Dendritic cell treated with granulocyte-macrophage colony-stimulating factor and Interleukin-4, amounts not matched to agents 40 ng/mL and 50 ng/mL, for 4 days (primary cell): Measurements from ENCODE around the gene PODXL.
"Not testable (repeated sequence)": the region's sequence is repeated elsewhere in the genome, so short reads cannot be mapped to it uniquely, and the experiment has no call there.

ENCODE experiments used
- H3K27ac Mint-ChIP-seq: one replicate; pipeline ENCODE4 v1.8.0; 2022; ENCODE audit warnings: mild to moderate bottlenecking, mixed read lengths
- H3K27me3 Mint-ChIP-seq: one replicate; pipeline ENCODE4 v1.8.0; 2022; ENCODE audit warnings: mild to moderate bottlenecking, mixed read lengths
- H3K36me3 Mint-ChIP-seq: one replicate; pipeline ENCODE4 v1.8.0; 2022; ENCODE audit warnings: low read depth, mixed read lengths
- H3K4me1 Mint-ChIP-seq: one replicate; pipeline ENCODE4 v1.8.0; 2022; ENCODE audit warnings: low read depth, mixed read lengths
- H3K4me3 Mint-ChIP-seq: one replicate; pipeline ENCODE4 v1.8.0; 2022; ENCODE audit warnings: mild to moderate bottlenecking, moderate library complexity, mixed read lengths
- H3K9me3 Mint-ChIP-seq: one replicate; pipeline ENCODE4 v1.8.0; 2022; ENCODE audit warnings: mixed read lengths
- intact Hi-C: fragments of 100-400 bp; cut with micrococcal nuclease; formaldehyde crosslinking; loops from one replicate; pipeline ENCODE4 v1.15.0; 2022

Gene PODXL

GRCh38 chr7:131493081-131493480 is 63.3 kb downstream of the PODXL start:
- Mint-ChIP-seq H3K4me1 (no peaks in the 10 kb centered on the region), H3K27ac (no peak overlapping the region), H3K9me3 (no peaks in the 10 kb centered on the region), H3K36me3 (peaks cover 37% of the 10 kb centered on the region), H3K4me3 (no peak overlapping the region), H3K27me3 (no peaks in the 10 kb centered on the region)
- intact Hi-C loops: no loop called here

GRCh38 chr7:131489881-131490280 is 66.5 kb downstream of the PODXL start:
- H3K4me3 Mint-ChIP-seq: no peak overlapping the region
- H3K4me1 Mint-ChIP-seq: no peaks in the 10 kb centered on the region
- H3K27me3 Mint-ChIP-seq: no peaks in the 10 kb centered on the region
- intact Hi-C loops: no loop called here
- no peaks in the 10 kb centered on the region for H3K9me3 Mint-ChIP-seq
- H3K27ac Mint-ChIP-seq: no peak overlapping the region
- peaks cover 45% of the 10 kb centered on the region for H3K36me3 Mint-ChIP-seq

DNA sequence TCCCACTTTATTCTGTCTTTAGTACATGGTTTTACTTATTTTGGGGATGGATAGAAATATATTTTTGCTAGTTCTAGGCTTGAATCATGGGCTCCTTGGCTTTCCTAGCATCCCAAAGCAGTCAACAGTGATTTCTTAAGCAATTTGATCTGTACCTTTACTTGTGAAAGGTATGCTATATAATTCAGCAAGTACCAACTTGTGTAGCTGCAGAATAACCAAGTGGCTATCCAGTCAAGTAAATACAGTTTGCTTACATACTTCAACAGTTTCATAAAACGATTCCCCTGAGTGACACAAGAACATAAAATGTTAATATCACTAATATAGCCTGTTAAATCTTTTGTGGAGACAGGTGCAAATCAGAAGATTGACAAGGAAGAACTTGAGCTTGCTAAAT is 67.2 kb downstream of the PODXL start:
- H3K36me3 Mint-ChIP-seq: peaks cover 51% of the 10 kb centered on the region

GRCh38 chr7:131488361-131488760 is 68.1 kb downstream of the PODXL start:
- intact Hi-C loops: no loop called here
- H3K4me3 Mint-ChIP-seq: no peak overlapping the region
- H3K9me3 Mint-ChIP-seq: no peaks in the 10 kb centered on the region
- no peaks in the 10 kb centered on the region for H3K27me3 Mint-ChIP-seq
- peaks cover 50% of the 10 kb centered on the region for H3K36me3 Mint-ChIP-seq
- H3K27ac Mint-ChIP-seq: no peak overlapping the region
- H3K4me1 Mint-ChIP-seq: no peaks in the 10 kb centered on the region

More for the DNA sequence above, 67.2 kb downstream of the PODXL start:
- intact Hi-C loops: no loop called here
- Mint-ChIP-seq H3K27me3 (no peaks in the 10 kb centered on the region), H3K4me3 (no peak overlapping the region), H3K4me1 (no peaks in the 10 kb centered on the region), H3K9me3 (no peaks in the 10 kb centered on the region), H3K27ac (no peak overlapping the region)

DNA sequence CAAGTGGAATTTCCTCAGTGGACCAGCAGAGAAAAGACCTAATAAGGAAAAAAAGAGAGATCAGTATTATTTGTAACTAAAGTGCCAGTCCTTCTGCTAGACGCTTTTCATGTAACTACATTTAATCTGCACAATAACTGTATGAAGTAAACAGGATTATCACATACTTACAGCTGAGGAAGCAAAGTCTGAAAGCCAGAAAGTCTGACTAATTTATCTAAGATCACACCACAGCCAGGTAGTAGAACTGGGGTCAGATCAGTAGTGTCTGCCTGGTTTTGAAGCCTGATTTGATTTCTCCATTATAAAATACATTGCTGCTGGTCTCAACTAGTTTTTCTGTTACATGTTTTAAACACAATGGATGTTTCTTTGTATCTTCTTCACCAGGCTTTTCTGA is 69.2 kb downstream of the PODXL start:
- H3K27ac Mint-ChIP-seq: no peak overlapping the region
- H3K9me3 Mint-ChIP-seq: no peaks in the 10 kb centered on the region
- no peaks in the 10 kb centered on the region for H3K4me1 Mint-ChIP-seq
- intact Hi-C loops: no loop called here
- peaks cover 51% of the 10 kb centered on the region for H3K36me3 Mint-ChIP-seq
- H3K4me3 Mint-ChIP-seq: no peak overlapping the region
- H3K27me3 Mint-ChIP-seq: no peaks in the 10 kb centered on the region

- no peak overlapping the region for H3K27ac Mint-ChIP-seq
- H3K36me3 Mint-ChIP-seq: peaks cover 51% of the 10 kb centered on the region
- no peaks in the 10 kb centered on the region for H3K9me3 Mint-ChIP-seq
- H3K27me3 Mint-ChIP-seq: no peaks in the 10 kb centered on the region
- no peaks in the 10 kb centered on the region for H3K4me1 Mint-ChIP-seq
- H3K4me3 Mint-ChIP-seq: no peak overlapping the region
- intact Hi-C loops: no loop called here
Observed at GRCh38 chr7:131486346-131486745, 70.1 kb downstream of the PODXL start.

DNA sequence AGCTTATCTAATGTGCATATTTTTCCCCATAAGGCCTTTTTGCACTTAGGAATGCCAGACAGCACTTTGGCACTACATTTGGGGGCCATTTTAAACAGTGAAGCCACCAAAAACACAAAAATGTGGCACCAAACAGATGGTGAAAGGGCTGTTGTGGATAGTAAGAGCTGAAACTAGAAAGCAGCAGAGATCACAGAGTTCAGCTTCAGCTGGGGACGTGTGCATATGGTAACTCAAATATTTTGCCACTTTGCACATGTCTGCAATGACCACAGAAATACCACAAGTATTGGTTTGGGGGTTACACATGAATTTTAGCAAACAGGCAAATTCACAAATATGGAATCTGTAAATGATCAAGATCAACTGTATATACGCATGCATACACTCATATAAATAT is 72.8 kb downstream of the PODXL start:
- H3K9me3 Mint-ChIP-seq: no peaks in the 10 kb centered on the region
- no peak overlapping the region for H3K27ac Mint-ChIP-seq
- intact Hi-C loops: no loop called here
- H3K4me3 Mint-ChIP-seq: no peak overlapping the region
- peaks cover 58% of the 10 kb centered on the region for H3K36me3 Mint-ChIP-seq
- no peaks in the 10 kb centered on the region for H3K27me3 Mint-ChIP-seq
- H3K4me1 Mint-ChIP-seq: no peaks in the 10 kb centered on the region

DNA sequence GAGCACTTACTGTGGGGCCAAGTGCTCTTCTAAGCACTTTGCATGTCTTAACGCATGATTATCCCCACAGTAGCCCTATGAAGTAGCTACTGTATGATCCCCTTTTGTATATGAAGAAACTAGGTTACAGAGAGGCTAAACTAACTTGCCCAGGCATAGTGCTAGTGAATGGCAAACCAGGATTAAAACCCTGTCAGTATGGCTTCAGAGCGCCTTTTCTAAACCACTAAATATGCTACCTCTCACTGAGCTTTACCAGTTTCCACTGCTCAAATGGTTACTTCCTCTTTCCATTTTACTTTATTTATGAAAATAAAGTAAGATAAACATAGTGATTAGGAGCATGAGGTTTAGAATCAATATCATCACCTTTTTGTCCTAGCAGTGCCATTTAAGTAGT is 73.6 kb downstream of the PODXL start:
- intact Hi-C loops: no loop called here
- Mint-ChIP-seq H3K36me3 (peaks cover 51% of the 10 kb centered on the region), H3K27me3 (no peaks in the 10 kb centered on the region), H3K27ac (no peak overlapping the region), H3K4me3 (no peak overlapping the region), H3K4me1 (no peaks in the 10 kb centered on the region), H3K9me3 (no peaks in the 10 kb centered on the region)

DNA sequence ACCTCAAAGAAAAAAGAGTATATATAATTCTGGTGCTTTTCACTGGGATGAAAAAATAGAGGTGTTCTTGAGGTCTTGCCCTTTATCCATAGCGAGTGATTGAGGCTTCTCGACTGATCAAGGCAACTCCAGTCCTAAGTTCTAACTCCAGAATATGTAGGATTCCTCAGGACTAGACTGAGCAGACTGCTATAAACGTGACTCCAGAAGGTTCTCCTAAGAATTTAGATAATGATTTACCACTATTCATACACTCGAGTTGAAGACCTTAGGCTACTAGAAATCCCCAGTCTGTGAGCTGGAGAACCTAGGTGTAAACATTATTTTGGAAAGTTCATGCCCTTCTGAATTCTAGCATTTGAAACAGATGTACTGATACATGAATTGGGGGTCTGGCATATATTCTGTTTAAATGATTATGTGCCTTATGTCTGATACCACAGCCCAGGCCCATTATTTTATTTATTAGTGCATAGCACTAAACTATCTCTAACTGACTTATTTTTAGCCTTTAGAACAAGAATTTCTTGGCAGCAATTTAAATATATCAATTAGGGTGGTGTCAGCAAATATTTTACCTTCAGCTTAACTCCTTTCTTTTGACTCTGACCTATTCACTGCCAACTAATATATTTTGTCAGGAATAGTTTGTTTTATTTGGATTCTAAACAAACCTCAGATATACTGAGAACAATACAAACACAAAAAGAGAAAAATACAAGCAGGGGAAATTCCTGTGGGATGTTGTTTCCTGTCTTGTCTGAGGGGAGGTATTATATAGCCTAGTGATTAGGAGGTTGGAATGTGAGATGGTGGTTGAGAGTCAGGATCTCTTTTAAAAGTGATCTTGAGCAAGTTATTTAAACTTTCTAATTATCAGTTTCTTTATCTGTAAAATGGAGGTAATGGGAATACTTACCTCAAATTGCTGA is 75.8 kb downstream of the PODXL start:
- Mint-ChIP-seq H3K4me1 (no peaks in the 10 kb centered on the region), H3K27ac (no peak overlapping the region), H3K4me3 (no peak overlapping the region), H3K27me3 (no peaks in the 10 kb centered on the region), H3K9me3 (no peaks in the 10 kb centered on the region), H3K36me3 (peaks cover 52% of the 10 kb centered on the region)
- intact Hi-C loops: no loop called here

GRCh38 chr7:131476740-131477139 is 79.7 kb downstream of the PODXL start:
- Mint-ChIP-seq H3K27me3 (no peaks in the 10 kb centered on the region), H3K9me3 (no peaks in the 10 kb centered on the region), H3K4me1 (no peaks in the 10 kb centered on the region), H3K36me3 (peaks cover 63% of the 10 kb centered on the region), H3K27ac (no peak overlapping the region), H3K4me3 (no peak overlapping the region)
- intact Hi-C loops: no loop called here

- no peak overlapping the region for H3K4me3 Mint-ChIP-seq
- H3K27me3 Mint-ChIP-seq: no peaks in the 10 kb centered on the region
- H3K36me3 Mint-ChIP-seq: peaks cover 79% of the 10 kb centered on the region
- intact Hi-C loops: no loop called here
- H3K9me3 Mint-ChIP-seq: no peaks in the 10 kb centered on the region
- H3K27ac Mint-ChIP-seq: no peak overlapping the region
- no peaks in the 10 kb centered on the region for H3K4me1 Mint-ChIP-seq
Observed at GRCh38 chr7:131471250-131472004, 85.0 kb downstream of the PODXL start.

DNA sequence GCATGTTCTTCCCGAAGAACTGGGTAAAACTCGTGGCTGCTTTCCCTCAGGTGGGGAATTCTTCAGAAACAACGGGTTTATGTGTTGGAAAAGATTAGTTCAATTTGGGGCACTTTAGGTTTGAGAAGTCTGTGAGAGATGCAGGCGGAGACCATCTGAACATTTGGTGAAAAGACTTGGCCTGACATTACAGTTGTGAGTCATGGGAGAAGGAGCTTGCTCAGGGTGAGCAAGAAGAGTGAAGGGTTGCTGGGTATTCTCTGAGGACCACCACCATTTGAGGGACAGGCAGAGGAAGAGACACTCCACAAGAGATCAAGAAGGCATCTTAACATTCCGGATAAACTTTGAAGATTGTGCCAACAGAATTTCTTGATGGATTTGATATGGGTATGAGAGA is 88.6 kb downstream of the PODXL start:
- H3K4me1 Mint-ChIP-seq: no peaks in the 10 kb centered on the region
- H3K4me3 Mint-ChIP-seq: no peak overlapping the region
- H3K27me3 Mint-ChIP-seq: no peaks in the 10 kb centered on the region
- intact Hi-C loops: no loop called here
- H3K27ac Mint-ChIP-seq: no peak overlapping the region
- H3K9me3 Mint-ChIP-seq: no peaks in the 10 kb centered on the region
- peaks cover 59% of the 10 kb centered on the region for H3K36me3 Mint-ChIP-seq

DNA sequence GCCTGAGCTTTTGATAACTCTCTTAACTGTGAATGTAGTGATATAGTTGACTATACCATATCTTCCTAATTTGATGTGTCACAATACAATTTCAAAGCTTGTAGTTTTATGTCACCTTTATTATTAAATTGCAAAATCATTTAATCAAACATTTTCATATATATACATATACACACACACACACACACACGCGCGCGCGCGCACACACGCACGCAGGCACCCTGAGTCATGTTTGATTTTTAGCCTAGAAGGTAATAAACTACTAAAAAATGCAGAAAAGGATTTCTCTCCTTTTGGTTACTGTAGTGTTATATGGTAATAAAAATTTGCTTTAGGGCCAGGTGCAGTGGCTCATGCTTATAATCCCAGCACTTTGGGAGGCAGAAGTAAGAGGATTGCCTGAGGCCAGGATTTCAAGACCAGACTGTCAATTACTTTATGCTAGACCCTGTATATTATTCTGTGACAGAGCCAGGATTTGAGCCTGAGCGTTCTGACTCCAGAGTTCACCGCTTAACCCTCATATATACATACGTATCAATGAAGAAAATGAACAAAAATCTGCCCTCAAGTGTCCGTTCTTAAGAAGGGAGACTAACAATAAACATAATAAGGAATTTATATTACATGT is 89.6 kb downstream of the PODXL start:
- Mint-ChIP-seq H3K9me3 (no peaks in the 10 kb centered on the region), H3K4me1 (no peaks in the 10 kb centered on the region), H3K27me3 (no peaks in the 10 kb centered on the region), H3K36me3 (peaks cover 57% of the 10 kb centered on the region), H3K4me3 (no peak overlapping the region), H3K27ac (no peak overlapping the region)
- intact Hi-C loops: no loop called here

- H3K36me3 Mint-ChIP-seq: peaks cover 40% of the 10 kb centered on the region
- intact Hi-C loops, H3K27me3 Mint-ChIP-seq, H3K4me3 Mint-ChIP-seq, H3K9me3 Mint-ChIP-seq, H3K4me1 Mint-ChIP-seq, H3K27ac Mint-ChIP-seq: not testable (repeated sequence)
Observed at GRCh38 chr7:131462715-131463114, 93.7 kb downstream of the PODXL start.
